DMS53 (cell line): ENCODE measurements around the gene MRPL54.
"Not testable (repeated sequence)": the region's sequence is repeated elsewhere in the genome, so short reads cannot be mapped to it uniquely, and the experiment has no call there.

Experiments
- DNase-seq: peaks from one replicate; lab custom pipeline; 2025; lab: John Stamatoyannopoulos, UW

Gene MRPL54

GRCh38 chr19:3810708-3811355 is 48.4 kb downstream of the MRPL54 start:
- no peak for DNase-seq

DNA sequence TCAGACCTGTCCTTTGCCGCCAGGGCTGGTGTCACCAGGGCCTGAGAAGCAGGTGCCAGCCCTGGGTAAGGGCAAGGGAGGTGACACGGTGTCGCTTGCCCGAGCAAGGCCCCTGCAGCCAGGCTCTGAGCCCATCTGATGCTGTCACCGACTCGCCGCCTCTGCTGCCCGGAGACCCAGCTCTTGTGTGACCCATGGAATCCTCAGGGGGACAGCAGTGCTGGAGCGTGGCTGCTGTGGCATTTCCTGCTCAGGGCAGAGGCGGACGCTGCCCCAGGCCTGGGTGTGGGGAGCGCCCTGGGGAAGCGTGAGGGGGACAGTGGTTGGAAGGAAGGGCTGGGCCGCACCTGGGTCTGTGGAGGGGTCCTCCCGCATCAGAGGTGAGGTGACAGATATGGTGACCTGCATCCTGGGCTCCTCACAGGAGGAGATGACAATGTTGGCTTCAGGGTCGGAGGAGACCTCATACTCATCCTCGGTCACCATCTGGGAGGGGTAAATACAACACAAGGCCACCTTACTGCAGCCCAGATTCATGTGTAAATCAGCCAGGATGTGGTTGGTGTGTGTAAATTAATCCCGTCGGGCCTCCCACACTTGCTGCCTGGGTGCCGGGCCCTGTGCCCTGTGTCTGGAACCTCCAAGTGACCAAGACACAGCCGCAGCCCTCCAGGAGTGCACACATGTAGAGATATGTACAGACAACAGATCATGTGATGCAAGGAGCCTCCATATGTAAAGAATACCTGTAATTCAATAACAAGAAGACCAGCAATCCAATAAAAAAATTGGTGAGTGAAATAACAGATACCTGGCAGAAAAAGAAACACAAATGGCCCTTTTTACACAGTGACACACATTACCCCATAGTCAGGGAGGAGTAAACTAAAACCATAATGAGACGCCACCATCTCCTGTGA is 51.3 kb downstream of the MRPL54 start:
- no peak for DNase-seq

DNA sequence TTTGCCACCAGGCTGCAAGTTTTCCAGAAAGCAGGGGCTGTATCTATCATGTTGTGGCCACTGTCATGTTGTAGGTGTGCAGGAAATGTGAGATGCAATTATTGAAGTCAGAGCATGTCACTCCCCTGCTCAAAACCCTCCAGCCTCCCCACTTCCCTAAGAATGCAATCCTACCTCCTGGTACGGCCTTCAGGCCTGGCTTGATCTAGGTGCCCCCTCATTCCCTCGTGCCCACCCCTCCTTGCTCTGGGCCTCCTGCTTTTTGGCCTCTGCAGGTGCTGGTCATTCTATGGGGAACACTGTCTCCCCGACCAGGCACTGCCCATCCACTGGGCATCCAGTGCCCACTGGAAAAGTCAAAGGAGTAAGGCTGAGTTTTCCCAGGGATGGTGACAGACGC is 52.2 kb downstream of the MRPL54 start:
- no peak for DNase-seq

- DNase-seq, result not testable (repeated sequence)
Observed at GRCh38 chr19:3816148-3816547, 53.7 kb downstream of the MRPL54 start.

GRCh38 chr19:3816566-3817218 is 54.2 kb downstream of the MRPL54 start:
- DNase-seq, result no peak
